ENCODE data around the gene PANK2. TPM values are rescaled to one million over a fixed set of nuclear protein-coding genes. Genes with fewer than 3 reads are reported as not detected.
"Not testable (repeated sequence)": the region's sequence is repeated elsewhere in the genome, so short reads cannot be mapped to it uniquely, and the experiment has no call there.

PANK2 gene
- total RNA-seq, 2 experiments from 2014 or later = 76.6 to 80.1 TPM

- POLR2A ChIA-PET = interaction anchor here (1.1 kb wide), 1 partner anchor 41 kb away, joined by 3 read pairs; no protein-coding TSS in a partner anchor
- Mint-ChIP-seq H3K4me3 (no peak overlapping the region), H3K9me3 (no peaks in the 10 kb centered on the region), H3K27ac (no peak overlapping the region), H3K27me3 (no peaks in the 10 kb centered on the region), H3K4me1 (peaks cover 30% of the 10 kb centered on the region), H3K36me3 (peaks cover 18% of the 10 kb centered on the region)
- ATAC-seq (ENCODE audit: low read depth) (no peak), DNase-seq (no peak)
These were observed 41.3 kb downstream of the PANK2 start for GRCh38 chr20:3930265-3931206.

- H3K9me3 Mint-ChIP-seq = no peaks in the 10 kb centered on the region
- peaks cover 15% of the 10 kb centered on the region for H3K36me3 Mint-ChIP-seq
- H3K27ac Mint-ChIP-seq = no peak overlapping the region
- no peak for DNase-seq
- ATAC-seq (ENCODE audit: low read depth) = no peak
- H3K4me3 Mint-ChIP-seq = no peak overlapping the region
- H3K4me1 Mint-ChIP-seq = peaks cover 23% of the 10 kb centered on the region
- POLR2A ChIA-PET = interaction anchor here (1.1 kb wide), 1 partner anchor 42 kb away, joined by 3 read pairs; no protein-coding TSS in a partner anchor
- no peaks in the 10 kb centered on the region for H3K27me3 Mint-ChIP-seq
These were observed 42.5 kb downstream of the PANK2 start for GRCh38 chr20:3931664-3932063.

GRCh38 chr20:3932277-3932676 is 43.1 kb downstream of the PANK2 start:
- Mint-ChIP-seq H3K27me3 (no peaks in the 10 kb centered on the region), H3K36me3 (peaks cover 11% of the 10 kb centered on the region), H3K4me1 (peaks cover 20% of the 10 kb centered on the region), H3K27ac (peak overlapping the region; percentile 80), H3K4me3 (peak overlapping the region; percentile 39), H3K9me3 (no peaks in the 10 kb centered on the region)
- POLR2A ChIA-PET = interaction anchor here (0.6 kb wide), 1 partner anchor 153 kb away, joined by 3 read pairs; no protein-coding TSS in a partner anchor
- ATAC-seq (ENCODE audit: low read depth) (no peak), DNase-seq (no peak)

- H3K4me1 Mint-ChIP-seq = peaks cover 20% of the 10 kb centered on the region
- peaks cover 3% of the 10 kb centered on the region for H3K9me3 Mint-ChIP-seq
- peaks cover 16% of the 10 kb centered on the region for H3K36me3 Mint-ChIP-seq
- no peak for DNase-seq
- POLR2A ChIA-PET = interaction anchor here (0.6 to 0.7 kb wide), 2 partner anchors 26 to 153 kb away, joined by 3 read pairs; no protein-coding TSS in a partner anchor
- H3K4me3 Mint-ChIP-seq = peak overlapping the region; percentile 39
- ATAC-seq (ENCODE audit: low read depth) = no peak
- H3K27ac Mint-ChIP-seq = peak overlapping the region; percentile 80
- H3K27me3 Mint-ChIP-seq = no peaks in the 10 kb centered on the region
These were observed 43.5 kb downstream of the PANK2 start for GRCh38 chr20:3932681-3933080.

- POLR2A ChIA-PET = interaction anchor here (0.7 to 0.9 kb wide), 2 partner anchors 9 to 25 kb away, joined by 3 read pairs; no protein-coding TSS in a partner anchor
- Mint-ChIP-seq H3K4me1 (peaks cover 16% of the 10 kb centered on the region), H3K4me3 (no peak overlapping the region), H3K27ac (peak overlapping the region; percentile 80), H3K27me3 (no peaks in the 10 kb centered on the region), H3K36me3 (peaks cover 19% of the 10 kb centered on the region), H3K9me3 (peaks cover 4% of the 10 kb centered on the region)
- ATAC-seq (ENCODE audit: low read depth) = peak; percentile 22
- no peak for DNase-seq
These were observed 44.0 kb downstream of the PANK2 start for GRCh38 chr20:3933218-3933617.

GRCh38 chr20:3934624-3935023 is 45.4 kb downstream of the PANK2 start:
- DNase-seq (no peak), ATAC-seq (ENCODE audit: low read depth) (no peak)
- H3K27ac Mint-ChIP-seq = no peak overlapping the region
- H3K9me3 Mint-ChIP-seq = peaks cover 5% of the 10 kb centered on the region
- no peaks in the 10 kb centered on the region for H3K27me3 Mint-ChIP-seq
- peaks cover 14% of the 10 kb centered on the region for H3K4me1 Mint-ChIP-seq
- H3K36me3 Mint-ChIP-seq = peaks cover 26% of the 10 kb centered on the region
- H3K4me3 Mint-ChIP-seq = no peak overlapping the region
- POLR2A ChIA-PET = no interaction called here

GRCh38 chr20:3935295-3935955 is 46.2 kb downstream of the PANK2 start:
- POLR2A ChIA-PET = no interaction called here
- peaks cover 6% of the 10 kb centered on the region for H3K9me3 Mint-ChIP-seq
- peaks cover 14% of the 10 kb centered on the region for H3K4me1 Mint-ChIP-seq
- H3K27me3 Mint-ChIP-seq = no peaks in the 10 kb centered on the region
- peaks cover 33% of the 10 kb centered on the region for H3K36me3 Mint-ChIP-seq
- no peak overlapping the region for H3K4me3 Mint-ChIP-seq
- no peak for DNase-seq
- no peak overlapping the region for H3K27ac Mint-ChIP-seq
- ATAC-seq (ENCODE audit: low read depth) = no peak

- POLR2A ChIA-PET = no interaction called here
- H3K4me1 Mint-ChIP-seq = peaks cover 14% of the 10 kb centered on the region
- no peak overlapping the region for H3K27ac Mint-ChIP-seq
- H3K27me3 Mint-ChIP-seq = no peaks in the 10 kb centered on the region
- no peak for DNase-seq
- H3K9me3 Mint-ChIP-seq = peaks cover 9% of the 10 kb centered on the region
- ATAC-seq (ENCODE audit: low read depth) = no peak
- no peak overlapping the region for H3K4me3 Mint-ChIP-seq
- H3K36me3 Mint-ChIP-seq = peaks cover 38% of the 10 kb centered on the region
These were observed 46.8 kb downstream of the PANK2 start for GRCh38 chr20:3935956-3936340.

GRCh38 chr20:3937618-3938017 is 48.4 kb downstream of the PANK2 start:
- DNase-seq (no peak), ATAC-seq (ENCODE audit: low read depth) (no peak)
- Mint-ChIP-seq H3K36me3 (peaks cover 47% of the 10 kb centered on the region), H3K27me3 (no peaks in the 10 kb centered on the region), H3K27ac (no peak overlapping the region), H3K4me3 (no peak overlapping the region), H3K9me3 (peaks cover 13% of the 10 kb centered on the region), H3K4me1 (peaks cover 10% of the 10 kb centered on the region)
- POLR2A ChIA-PET = interaction anchor here (0.6 kb wide), 1 partner anchor 20 kb away, joined by 3 read pairs; no protein-coding TSS in a partner anchor

- Mint-ChIP-seq H3K4me1 (no peaks in the 10 kb centered on the region), H3K4me3 (no peak overlapping the region), H3K27ac (no peak overlapping the region), H3K9me3 (peaks cover 13% of the 10 kb centered on the region), H3K36me3 (peaks cover 47% of the 10 kb centered on the region), H3K27me3 (no peaks in the 10 kb centered on the region)
- POLR2A ChIA-PET = no interaction called here
- ATAC-seq (ENCODE audit: low read depth) = no peak
- DNase-seq = no peak
These were observed 51.7 kb downstream of the PANK2 start for GRCh38 chr20:3940905-3941304.

GRCh38 chr20:3946666-3947065 is 57.5 kb downstream of the PANK2 start:
- peaks cover 21% of the 10 kb centered on the region for H3K36me3 Mint-ChIP-seq
- H3K4me1 Mint-ChIP-seq; DNase-seq; H3K4me3 Mint-ChIP-seq; H3K27ac Mint-ChIP-seq; H3K9me3 Mint-ChIP-seq; ATAC-seq (ENCODE audit: low read depth); H3K27me3 Mint-ChIP-seq: not testable (repeated sequence)
- POLR2A ChIA-PET = interaction anchor here (0.6 to 0.7 kb wide), 4 partner anchors 24 to 877 kb away, joined by 4 to 6 read pairs (median 5); no protein-coding TSS in a partner anchor

GRCh38 chr20:3964719-3965118 is 75.5 kb downstream of the PANK2 start:
- DNase-seq (no peak), ATAC-seq (ENCODE audit: low read depth) (no peak)
- POLR2A ChIA-PET = no interaction called here
- Mint-ChIP-seq H3K9me3 (no peaks in the 10 kb centered on the region), H3K27ac (no peak overlapping the region), H3K27me3 (no peaks in the 10 kb centered on the region), H3K36me3 (peaks cover 25% of the 10 kb centered on the region), H3K4me1 (peaks cover 2% of the 10 kb centered on the region), H3K4me3 (no peak overlapping the region)

GRCh38 chr20:3966571-3966970 is 77.4 kb downstream of the PANK2 start:
- Mint-ChIP-seq H3K9me3 (no peaks in the 10 kb centered on the region), H3K27ac (no peak overlapping the region), H3K36me3 (peaks cover 32% of the 10 kb centered on the region), H3K4me1 (peaks cover 2% of the 10 kb centered on the region), H3K27me3 (no peaks in the 10 kb centered on the region), H3K4me3 (no peak overlapping the region)
- no peak for DNase-seq
- POLR2A ChIA-PET = interaction anchor here (0.6 kb wide), 1 partner anchor 12 kb away, joined by 3 read pairs; no protein-coding TSS in a partner anchor
- no peak for ATAC-seq (ENCODE audit: low read depth)
